Neutrophil (primary cell): ENCODE results near the gene HOMER3.
A peak's percentile ranks its signal among the peaks of the same experiment; 100 is the strongest.

Source experiments
- H3K27ac ChIP-seq: fragments of 200-600 bp; sonication (generic); 2 replicates; pipeline ENCODE4 v1.5.1; 2016; ENCODE audit warnings: mild to moderate bottlenecking, moderate library complexity
- H3K27me3 ChIP-seq: fragments of 200-600 bp; sonication (generic); 2 replicates; pipeline ENCODE4 v1.6.0; 2016; ENCODE audit warnings: mild to moderate bottlenecking
- H3K36me3 ChIP-seq: fragments of 200-600 bp; sonication (generic); 2 replicates; pipeline ENCODE4 v1.5.1; 2017
- H3K4me1 ChIP-seq, 2 experiments: fragments of 200-600 bp in 1 of 2; sonication (generic) in 1 of 2; 1 replicate in 1 of 2; 2 replicates in 1 of 2; pipeline versions ENCODE4 v1.5.1 to v1.6.1; 2013 to 2016; ENCODE audit warnings: low read depth in 1 of 2, low read length in 1 of 2, mild to moderate bottlenecking in 1 of 2, moderate library complexity in 1 of 2; ENCODE audit not compliant: control insufficient read depth in 1 of 2, insufficient read depth in 1 of 2
- H3K4me3 ChIP-seq, 2 experiments: fragments of 200-600 bp in 1 of 2; sonication (generic) in 1 of 2; 1 replicate in 1 of 2; 2 replicates in 1 of 2; pipeline ENCODE4 v1.5.1; 2013 to 2016; ENCODE audit warnings: low read depth in 1 of 2, low read length in 1 of 2, mild to moderate bottlenecking in 1 of 2, moderate library complexity in 1 of 2
- H3K9me3 ChIP-seq: fragments of 200-600 bp; sonication (generic); 2 replicates; pipeline ENCODE4 v1.5.1; 2016
- TF ChIP-seq, protein P1 (sequence below): fragments of 200-600 bp; sonication (generic); IDR thresholded peaks from 2 replicates; pipeline ENCODE4 v1.5.1; 2016; ENCODE audit warnings: antibody characterized with exemption

HOMER3 gene

DNA sequence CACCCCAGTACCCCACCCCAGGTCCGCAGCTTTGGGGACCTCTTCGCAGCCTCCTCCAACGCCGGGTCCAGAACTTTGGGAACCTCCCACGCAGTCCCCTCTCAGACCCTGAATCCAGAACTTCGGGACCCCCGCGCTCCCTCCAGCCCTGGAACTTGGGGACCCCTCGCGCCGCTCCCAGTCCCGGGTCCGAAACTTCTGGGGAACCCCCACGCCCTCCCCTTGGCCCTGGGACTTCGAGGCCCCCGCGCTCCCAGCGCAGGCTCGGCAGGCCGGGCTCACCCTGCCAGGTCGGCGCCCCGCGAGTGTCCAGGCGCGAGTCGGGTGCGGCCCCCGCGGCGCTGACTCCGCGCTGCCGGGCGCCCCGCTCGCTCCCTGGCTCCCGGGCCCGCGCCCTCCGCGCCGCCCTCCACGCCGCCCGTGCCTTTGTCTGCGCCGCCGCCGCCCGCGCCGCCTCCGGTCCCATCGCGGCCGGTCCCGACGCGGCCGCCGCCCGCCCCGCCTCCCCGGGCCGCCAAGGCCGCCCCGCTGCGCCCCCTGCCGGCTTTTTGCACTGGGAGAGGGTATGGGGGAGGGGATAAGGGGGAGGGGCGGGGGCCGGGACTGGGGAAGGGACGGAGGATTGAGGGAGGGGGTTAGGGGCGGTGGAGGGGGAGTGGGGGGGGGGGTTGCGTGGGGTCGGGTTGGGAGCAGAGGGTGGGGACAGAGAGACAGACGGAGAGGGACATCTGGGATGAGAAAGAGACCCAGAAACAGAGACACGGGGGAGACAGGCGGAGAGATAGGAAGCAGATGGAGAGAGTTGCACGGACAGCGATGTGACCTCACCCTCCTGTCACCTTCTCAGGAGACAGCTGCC, at the start of gene HOMER3:
HOMER3 (minus strand) TSS at position 449 of the 859 bp plus-strand sequence. CDS start 2,235 bp downstream, outside the sequence.
- H3K36me3 ChIP-seq: peaks cover 16% of the 10 kb centered on the region
- peaks cover 28 to 35% of the 10 kb centered on the region in 2 experiments for H3K4me1 ChIP-seq
- peak within 1 kb of the TSS; percentile 74 to 78 for H3K4me3 ChIP-seq
- H3K9me3 ChIP-seq: no peaks in the 10 kb centered on the region
- TF ChIP-seq, protein P1, sequence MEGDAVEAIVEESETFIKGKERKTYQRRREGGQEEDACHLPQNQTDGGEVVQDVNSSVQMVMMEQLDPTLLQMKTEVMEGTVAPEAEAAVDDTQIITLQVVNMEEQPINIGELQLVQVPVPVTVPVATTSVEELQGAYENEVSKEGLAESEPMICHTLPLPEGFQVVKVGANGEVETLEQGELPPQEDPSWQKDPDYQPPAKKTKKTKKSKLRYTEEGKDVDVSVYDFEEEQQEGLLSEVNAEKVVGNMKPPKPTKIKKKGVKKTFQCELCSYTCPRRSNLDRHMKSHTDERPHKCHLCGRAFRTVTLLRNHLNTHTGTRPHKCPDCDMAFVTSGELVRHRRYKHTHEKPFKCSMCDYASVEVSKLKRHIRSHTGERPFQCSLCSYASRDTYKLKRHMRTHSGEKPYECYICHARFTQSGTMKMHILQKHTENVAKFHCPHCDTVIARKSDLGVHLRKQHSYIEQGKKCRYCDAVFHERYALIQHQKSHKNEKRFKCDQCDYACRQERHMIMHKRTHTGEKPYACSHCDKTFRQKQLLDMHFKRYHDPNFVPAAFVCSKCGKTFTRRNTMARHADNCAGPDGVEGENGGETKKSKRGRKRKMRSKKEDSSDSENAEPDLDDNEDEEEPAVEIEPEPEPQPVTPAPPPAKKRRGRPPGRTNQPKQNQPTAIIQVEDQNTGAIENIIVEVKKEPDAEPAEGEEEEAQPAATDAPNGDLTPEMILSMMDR: peak; percentile 67
- peak within 1 kb of the TSS; percentile 58 for H3K27ac ChIP-seq
- no peaks in the 10 kb centered on the region for H3K27me3 ChIP-seq

DNA sequence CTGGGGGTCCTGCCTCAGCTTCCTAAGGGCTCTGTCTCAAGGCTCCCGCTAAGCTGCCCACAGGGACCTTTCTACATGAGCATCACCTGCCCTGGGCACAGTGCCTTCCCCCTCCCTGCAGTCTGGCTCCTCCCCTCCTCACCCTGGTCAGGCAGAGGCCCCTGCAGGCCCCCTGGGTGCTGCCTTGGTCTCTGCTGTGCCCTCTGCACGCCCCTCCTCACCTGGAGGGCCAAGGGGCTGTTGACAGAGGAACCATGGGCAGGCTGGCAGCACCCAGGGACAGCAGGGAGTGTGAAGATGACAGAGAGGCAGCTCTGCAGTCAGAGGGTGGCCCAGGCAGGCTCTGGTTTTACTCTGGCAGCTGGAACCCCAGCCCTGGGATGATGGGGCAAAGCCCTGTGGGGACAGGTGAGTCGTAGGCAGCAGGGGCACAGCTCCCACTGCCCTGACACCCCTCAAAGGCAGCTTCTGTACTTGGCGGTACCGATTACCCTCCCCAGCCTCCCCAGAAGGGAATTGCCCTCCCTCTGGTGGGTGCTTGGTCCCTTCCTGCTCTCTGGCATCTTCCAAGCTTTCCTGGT, 49.2 kb upstream of the HOMER3 start:
- Histone ChIP-seq H3K9me3 (no peaks in the 10 kb centered on the region), H3K4me1 (peaks cover 17 to 19% of the 10 kb centered on the region in 2 experiments), H3K27ac (no peak overlapping the region), H3K4me3 (no peak overlapping the region), H3K27me3 (no peaks in the 10 kb centered on the region), H3K36me3 (peaks cover 47% of the 10 kb centered on the region)
- TF ChIP-seq, protein P1: no peak

DNA sequence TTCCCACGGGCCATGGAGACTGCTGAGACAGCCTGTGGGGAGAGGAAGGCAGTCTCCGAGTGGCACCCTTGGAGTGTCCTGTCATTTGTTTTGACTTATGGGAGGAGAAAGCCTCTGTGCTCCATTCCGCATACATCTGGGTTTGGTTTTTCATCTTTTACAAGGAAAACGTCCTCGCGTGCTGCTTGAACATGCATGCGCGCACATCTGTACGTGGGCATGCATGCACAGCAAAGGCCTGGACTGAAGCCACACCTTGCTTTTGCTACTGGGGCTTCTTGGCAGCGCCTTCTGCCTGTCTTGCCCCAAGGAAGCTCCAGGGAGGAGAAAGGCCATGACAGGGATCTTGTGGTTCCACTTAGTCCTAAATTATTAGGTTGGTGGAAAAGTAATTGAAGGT, 48.3 kb upstream of the HOMER3 start:
- H3K27ac ChIP-seq: no peak overlapping the region
- H3K4me1 ChIP-seq: peaks cover 26 to 28% of the 10 kb centered on the region in 2 experiments
- no peaks in the 10 kb centered on the region for H3K9me3 ChIP-seq
- no peaks in the 10 kb centered on the region for H3K27me3 ChIP-seq
- peaks cover 38% of the 10 kb centered on the region for H3K36me3 ChIP-seq
- H3K4me3 ChIP-seq: no peak overlapping the region
- TF ChIP-seq, protein P1: no peak

DNA sequence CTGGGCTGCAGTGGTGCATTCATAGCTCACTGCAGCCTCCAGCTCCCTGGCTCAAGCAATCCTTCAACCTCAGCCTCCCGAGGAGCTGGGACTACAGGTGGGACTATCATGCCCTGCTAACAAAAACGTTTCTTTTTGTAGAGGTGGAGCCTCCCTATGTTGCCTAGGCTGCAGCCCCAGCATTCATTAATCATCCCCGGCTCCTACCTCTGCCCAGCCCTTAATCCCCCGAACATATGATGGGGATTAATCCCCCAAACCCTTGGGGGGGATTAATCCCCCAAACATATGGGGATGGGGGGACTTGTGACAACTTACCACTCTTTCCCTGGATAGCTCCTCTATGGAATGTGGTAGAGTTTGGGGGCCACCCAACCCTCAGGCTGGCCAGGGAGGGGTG, 46.4 kb upstream of the HOMER3 start:
- TF ChIP-seq, protein P1: no peak
- peaks cover 35 to 38% of the 10 kb centered on the region in 2 experiments for H3K4me1 ChIP-seq

DNA sequence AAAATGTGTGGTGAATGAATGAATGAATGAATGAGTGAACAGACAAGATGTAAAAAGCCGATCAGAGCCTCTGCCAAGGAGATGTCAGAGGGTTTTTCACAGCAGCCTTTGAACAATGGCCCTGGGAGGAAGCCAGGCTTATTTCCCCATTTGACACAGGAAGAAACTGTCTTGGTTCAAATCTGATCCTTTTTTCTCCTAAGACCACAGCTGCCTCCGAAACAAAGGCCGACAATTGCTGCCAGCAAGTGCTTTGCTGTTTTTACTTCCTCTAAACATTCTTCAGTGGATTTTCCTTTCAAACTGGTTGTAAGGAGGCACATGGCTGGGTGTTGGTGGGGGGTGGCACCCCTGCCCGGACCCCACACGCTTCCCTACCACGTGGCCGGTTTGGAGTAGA, 44.2 kb upstream of the HOMER3 start:
- Histone ChIP-seq H3K27ac (peak overlapping the region; percentile 73), H3K9me3 (no peaks in the 10 kb centered on the region), H3K27me3 (no peaks in the 10 kb centered on the region), H3K4me1 (peaks cover 35 to 38% of the 10 kb centered on the region in 2 experiments), H3K4me3 (peak overlapping the region; percentile 10 to 12), H3K36me3 (no peaks in the 10 kb centered on the region)
- TF ChIP-seq, protein P1: no peak

More for the DNA sequence above, 46.4 kb upstream of the HOMER3 start:
- Histone ChIP-seq H3K9me3 (no peaks in the 10 kb centered on the region), H3K36me3 (peaks cover 19% of the 10 kb centered on the region), H3K27ac (no peak overlapping the region), H3K4me3 (no peak overlapping the region), H3K27me3 (no peaks in the 10 kb centered on the region)
